GM23338 (cell line): ENCODE data around the gene GLT6D1. TPM values are rescaled to one million over a fixed set of nuclear protein-coding genes. Genes with fewer than 3 reads are reported as not detected.

Experiments used
- ATAC-seq: fragments of 200-7000 bp; cut with Tn5 transposase; 3 replicates; pipeline ENCODE4 v1.9.1; 2020
- DNase-seq: peaks from one replicate; pipeline ENCODE4 v3.0.0-alpha.2; 2015; ENCODE audit warnings: low spot score
- H2AFZ ChIP-seq: fragments of 200-600 bp; sonication (generic); 2 replicates; pipeline ENCODE4 v1.8.0; 2016; ENCODE audit warnings: antibody characterized with exemption, mild to moderate bottlenecking, moderate library complexity
- H3F3A ChIP-seq: fragments of 200-600 bp; sonication (generic); replicated peaks from 2 replicates; pipeline ENCODE4 v1.8.0; 2017; ENCODE audit warnings: antibody characterized with exemption, mixed run types, low read depth
- H3K27ac ChIP-seq: fragments of 200-600 bp; sonication (generic); 2 replicates; pipeline ENCODE4 v1.6.1; 2016; ENCODE audit warnings: low read depth
- H3K27me3 ChIP-seq: fragments of 200-600 bp; sonication (generic); 2 replicates; pipeline ENCODE4 v1.8.0; 2016; ENCODE audit warnings: mild to moderate bottlenecking, mixed run types, moderate library complexity; ENCODE audit not compliant: insufficient read depth
- H3K36me3 ChIP-seq: fragments of 200-600 bp; sonication (generic); 2 replicates; pipeline ENCODE4 v1.8.0; 2016; ENCODE audit warnings: mild to moderate bottlenecking; ENCODE audit not compliant: insufficient read depth
- H3K4me1 ChIP-seq: fragments of 200-600 bp; sonication (generic); 2 replicates; pipeline ENCODE4 v1.8.0; 2016; ENCODE audit warnings: mild to moderate bottlenecking, moderate library complexity; ENCODE audit not compliant: insufficient read depth
- H3K4me2 ChIP-seq: fragments of 200-600 bp; sonication (generic); 2 replicates; pipeline ENCODE4 v1.7.1; 2017; ENCODE audit warnings: mixed run types
- H3K4me3 ChIP-seq: fragments of 200-600 bp; sonication (generic); 2 replicates; pipeline ENCODE4 v1.6.1; 2016; ENCODE audit warnings: mixed run types
- H3K79me2 ChIP-seq: fragments of 200-600 bp; sonication (generic); replicated peaks from 2 replicates; pipeline ENCODE4 v1.8.0; 2017; ENCODE audit warnings: mild to moderate bottlenecking; ENCODE audit not compliant: insufficient read depth
- H3K9me2 ChIP-seq: fragments of 200-600 bp; sonication (generic); 2 replicates; pipeline ENCODE4 v1.8.0; 2017; ENCODE audit not compliant: insufficient read depth
- H4K20me1 ChIP-seq: fragments of 200-600 bp; sonication (generic); replicated peaks from 2 replicates; pipeline ENCODE4 v1.8.0; 2017; ENCODE audit warnings: mild to moderate bottlenecking; ENCODE audit not compliant: insufficient read depth
- H3K27ac Mint-ChIP-seq: 2 replicates; pipeline ENCODE4 v1.8.0; 2020; ENCODE audit warnings: inconsistent platforms, mild to moderate bottlenecking, moderate library complexity, mixed read lengths
- H3K27me3 Mint-ChIP-seq: 3 replicates; pipeline ENCODE4 v1.8.0; 2022; ENCODE audit warnings: low read depth, mild to moderate bottlenecking, moderate library complexity, mixed read lengths, inconsistent platforms; ENCODE audit not compliant: insufficient read depth, poor library complexity
- H3K36me3 Mint-ChIP-seq: 3 replicates; pipeline ENCODE4 v1.8.0; 2021; ENCODE audit warnings: low read depth, mild to moderate bottlenecking, inconsistent platforms, moderate library complexity, mixed read lengths
- H3K4me1 Mint-ChIP-seq: 3 replicates; pipeline ENCODE4 v1.8.0; 2020; ENCODE audit warnings: mild to moderate bottlenecking, inconsistent platforms, mixed read lengths
- H3K4me3 Mint-ChIP-seq: 3 replicates; pipeline ENCODE4 v1.8.0; 2021; ENCODE audit warnings: moderate library complexity, mild to moderate bottlenecking, inconsistent platforms, mixed read lengths
- H3K9me3 Mint-ChIP-seq: 3 replicates; pipeline ENCODE4 v1.8.0; 2020; ENCODE audit warnings: moderate library complexity, mild to moderate bottlenecking, inconsistent platforms, mixed read lengths
- CREB1 ChIP-seq: fragments of 250-450 bp; sonication (Bioruptor Pico); IDR thresholded peaks from 2 replicates; pipeline ENCODE4 v1.5.0; 2020; ENCODE audit warnings: low read depth, mild to moderate bottlenecking, moderate library complexity
- EZH2phosphoT487 ChIP-seq: fragments of 200-600 bp; sonication (generic); IDR thresholded peaks from one replicate; pipeline ENCODE4 v1.8.1; 2018; ENCODE audit warnings: antibody characterized with exemption; ENCODE audit not compliant: unreplicated experiment
- JUNB ChIP-seq: IDR thresholded peaks from one replicate; pipeline ENCODE4 v1.6.1; 2016; ENCODE audit warnings: antibody characterized with exemption; ENCODE audit not compliant: unreplicated experiment
- NANOG ChIP-seq: IDR thresholded peaks from 2 replicates; pipeline ENCODE4 v1.6.1; 2016; ENCODE audit warnings: antibody characterized with exemption, borderline replicate concordance
- ZNF462 ChIP-seq: fragments of 250-450 bp; sonication (Bioruptor Pico); IDR thresholded peaks from 2 replicates; pipeline ENCODE4 v1.5.0; 2020; ENCODE audit warnings: mild to moderate bottlenecking, moderate library complexity
- polyA plus RNA-seq: library from polyadenylated mRNA; unstranded; fragments of >200 nt; fragmentation: Nextera tagmentation; extraction: Ambion mirVana; gene quantifications from 2 replicates; pipeline ENCODE4 v1.2.1, GENCODE V29; 2016
- total RNA-seq: library from RNA; depleted of rRNA; stranded (reverse); fragments of >200 nt; shearing (Covaris generic); gene quantifications from 2 replicates; pipeline ENCODE4 v1.2.3, GENCODE V29; 2014
- TF ChIP-seq, protein P1 (sequence below): IDR thresholded peaks from 2 replicates; pipeline ENCODE4 v1.6.1; 2016; ENCODE audit warnings: antibody characterized with exemption

GLT6D1 gene
- total and polyA plus RNA-seq, 2 experiments from 2014 or later, result not detected

DNA sequence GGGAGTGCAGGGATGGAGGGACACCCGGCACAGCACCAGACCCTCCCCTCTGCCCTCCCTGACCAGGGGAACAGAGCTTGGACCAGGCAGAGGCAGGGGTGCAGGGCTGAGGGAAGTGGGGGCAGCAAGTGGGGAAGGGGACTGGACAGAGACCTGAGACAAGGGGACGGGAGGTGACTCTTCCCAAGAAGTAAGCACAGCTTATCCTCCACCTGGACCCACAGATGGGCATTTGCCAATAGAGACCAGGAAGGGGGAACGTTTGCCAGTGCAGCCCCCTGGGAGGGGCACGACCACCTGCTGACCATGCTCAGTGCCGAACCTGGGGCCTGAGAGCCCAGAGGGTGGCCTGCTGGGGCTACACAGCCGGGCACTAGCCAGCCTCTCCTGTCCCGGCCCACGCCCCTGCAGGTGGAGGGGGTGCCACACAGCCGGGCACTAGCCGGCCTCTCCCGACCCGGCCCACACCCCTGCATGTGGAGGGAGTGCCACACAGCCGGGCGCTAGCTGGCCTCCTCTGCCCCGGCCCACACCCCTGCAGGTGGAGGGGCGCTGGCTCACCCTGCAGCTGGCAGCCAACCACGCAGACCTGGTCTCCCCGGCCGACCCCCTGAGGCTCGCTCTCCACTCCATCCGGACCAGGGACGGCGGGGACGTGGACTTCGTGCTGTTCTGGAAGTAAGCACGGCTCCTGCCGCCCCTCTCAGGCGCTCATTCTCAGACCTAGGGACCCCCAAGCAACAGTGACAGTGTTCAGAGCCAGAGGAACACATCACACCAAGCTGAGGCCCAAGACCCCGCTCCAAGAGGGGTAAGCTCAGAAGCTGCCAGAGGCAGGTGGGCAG lies 24.3 kb downstream of the GLT6D1 start (continued):
- TF ChIP-seq ZNF462 (CRISPR knock-in tag) (no peak), EZH2phosphoT487 (no peak), JUNB (no peak)
- TF ChIP-seq, protein P1, sequence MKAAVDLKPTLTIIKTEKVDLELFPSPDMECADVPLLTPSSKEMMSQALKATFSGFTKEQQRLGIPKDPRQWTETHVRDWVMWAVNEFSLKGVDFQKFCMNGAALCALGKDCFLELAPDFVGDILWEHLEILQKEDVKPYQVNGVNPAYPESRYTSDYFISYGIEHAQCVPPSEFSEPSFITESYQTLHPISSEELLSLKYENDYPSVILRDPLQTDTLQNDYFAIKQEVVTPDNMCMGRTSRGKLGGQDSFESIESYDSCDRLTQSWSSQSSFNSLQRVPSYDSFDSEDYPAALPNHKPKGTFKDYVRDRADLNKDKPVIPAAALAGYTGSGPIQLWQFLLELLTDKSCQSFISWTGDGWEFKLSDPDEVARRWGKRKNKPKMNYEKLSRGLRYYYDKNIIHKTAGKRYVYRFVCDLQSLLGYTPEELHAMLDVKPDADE, result no peak

DNA sequence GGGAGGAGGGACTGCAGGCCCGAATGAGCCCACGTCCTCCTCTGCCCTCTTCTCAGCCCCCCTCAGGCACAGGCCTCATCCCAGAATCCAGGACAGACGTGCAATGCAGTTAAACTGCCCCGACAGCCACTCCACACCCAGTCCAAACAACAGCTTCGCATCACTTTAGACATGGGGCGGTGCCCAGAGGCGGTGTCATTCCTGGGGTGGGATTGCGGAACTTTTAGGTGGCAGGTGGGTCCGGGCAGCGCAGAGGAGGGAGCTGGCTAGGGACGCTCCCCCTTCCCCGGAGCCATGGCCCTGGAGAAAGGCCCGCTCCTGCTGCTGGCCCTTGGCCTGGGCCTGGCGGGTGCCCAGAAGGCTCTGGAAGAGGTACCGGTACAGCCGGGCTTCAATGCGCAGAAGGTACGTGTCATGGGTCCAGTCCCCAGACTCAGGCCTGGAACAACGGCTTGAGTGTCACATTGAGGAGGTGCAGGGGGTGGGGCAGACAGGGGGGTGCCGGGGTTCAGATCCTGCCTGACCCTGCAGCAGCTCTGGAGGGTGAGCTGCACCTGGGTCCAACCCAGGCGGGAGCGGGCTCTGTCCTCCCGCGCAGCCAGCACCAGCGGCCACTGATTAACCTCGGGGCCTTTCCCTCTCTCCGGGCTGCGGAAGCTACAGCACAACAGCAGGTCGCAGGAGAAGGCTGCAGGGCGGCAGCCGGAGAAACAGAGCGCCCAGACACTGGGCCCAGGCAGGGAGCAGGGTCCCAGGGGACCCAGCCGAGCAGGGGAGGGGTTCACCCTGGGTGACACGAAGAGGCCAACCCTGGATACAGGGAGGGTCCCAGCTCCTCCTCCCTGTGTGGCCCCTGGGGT lies 25.2 kb downstream of the GLT6D1 start:
- no peak overlapping the region for H3K4me3 Mint-ChIP-seq
- Histone ChIP-seq H3F3A (no peaks in the 10 kb centered on the region), H3K9me2 (no peaks in the 10 kb centered on the region), H3K4me3 (no peak overlapping the region), H2AFZ (no peak overlapping the region), H3K4me1 (no peaks in the 10 kb centered on the region), H3K4me2 (no peak overlapping the region), H3K27me3 (no peaks in the 10 kb centered on the region), H3K36me3 (no peaks in the 10 kb centered on the region), H3K79me2 (no peaks in the 10 kb centered on the region), H3K27ac (no peak overlapping the region), H4K20me1 (no peaks in the 10 kb centered on the region)
- H3K36me3 Mint-ChIP-seq, result peaks cover 17% of the 10 kb centered on the region
- H3K27me3 Mint-ChIP-seq, result peaks cover 4% of the 10 kb centered on the region
- H3K9me3 Mint-ChIP-seq, result peaks cover 27% of the 10 kb centered on the region
- DNase-seq, result no peak
- ATAC-seq, result peak; percentile 19
- no peak overlapping the region for H3K27ac Mint-ChIP-seq
- H3K4me1 Mint-ChIP-seq, result no peaks in the 10 kb centered on the region
- TF ChIP-seq CREB1 (no peak), NANOG (no peak), JUNB (no peak), EZH2phosphoT487 (no peak)
